GM12878 (cell line): ENCODE data around the gene LRP8. TPM values are rescaled to one million over a fixed set of nuclear protein-coding genes. Genes with fewer than 3 reads are reported as not detected.

Experiments used
- ATAC-seq: fragments of 200-7000 bp; cut with Tn5 transposase; 3 replicates; pipeline ENCODE4 v1.9.1; 2020; ENCODE audit warnings: mild to moderate bottlenecking, moderate library complexity
- BruUV-seq: library from RNA; stranded (reverse); fragments of 400-500 nt; replicated peaks from 2 replicates; lab custom pipeline; 2021; lab: Mats Ljungman, UMichigan
- CTCF ChIA-PET: fragments of 300-600 bp; sonication (Branson Sonifier 250); formaldehyde crosslinking; extraction: SDS; loops from one replicate; lab custom pipeline; 2021; ENCODE audit warnings: inconsistent platforms; lab: Yijun Ruan, JAX
- POLR2A ChIA-PET: fragments of 350-600 bp; formaldehyde crosslinking; extraction: SDS; loops from one replicate; lab custom pipeline; 2021; ENCODE audit warnings: inconsistent platforms; lab: Charles Lee
- RAD21 ChIA-PET: fragments of 300-600 bp; sonication (Branson Sonifier 250); formaldehyde crosslinking; loops from one replicate; lab custom pipeline; 2023; ENCODE audit warnings: antibody characterized with exemption; ENCODE audit not compliant: unreplicated experiment; lab: Charles Lee
- SMC1A ChIA-PET: fragments of 300-600 bp; sonication (Branson Sonifier 250); formaldehyde crosslinking; loops from one replicate; lab custom pipeline; 2023; ENCODE audit not compliant: unreplicated experiment, uncharacterized antibody; lab: Charles Lee
- DNase-seq: peaks from one replicate; pipeline ENCODE4 v3.0.0-alpha.2; 2011; ENCODE audit warnings: low read depth, low spot score
- FAIRE-seq: peaks from 3 replicates; lab custom pipeline; 2011; peaks lifted over from hg19 to GRCh38; lab: Jason Lieb, UNC
- H2AFZ ChIP-seq: 2 replicates; pipeline ENCODE4 v1.6.0; 2011; ENCODE audit warnings: low read depth, low read length, control low read depth; ENCODE audit not compliant: control insufficient read depth
- H3K27ac ChIP-seq: 2 replicates; pipeline ENCODE4 v1.5.1; 2011; ENCODE audit warnings: control low read depth; ENCODE audit not compliant: control insufficient read depth, insufficient read depth
- H3K27me3 ChIP-seq, 2 experiments: replicated peaks in 1 of 2; 2 replicates each; pipeline versions ENCODE4 v1.6.0 to v1.6.1; 2011; ENCODE audit warnings: low read length in 1 of 2; ENCODE audit not compliant: control insufficient read depth in 2 of 2, insufficient read depth in 2 of 2
- H3K36me3 ChIP-seq, 2 experiments: 2 replicates each; pipeline ENCODE4 v1.5.1; 2011; ENCODE audit warnings: low read length in 1 of 2; ENCODE audit not compliant: control insufficient read depth in 2 of 2, insufficient read depth in 2 of 2
- H3K4me1 ChIP-seq: 2 replicates; pipeline ENCODE4 v1.6.1; 2011; ENCODE audit warnings: mild to moderate bottlenecking, low read length, moderate library complexity, mixed read lengths; ENCODE audit not compliant: control insufficient read depth, insufficient read depth
- H3K4me2 ChIP-seq: 2 replicates; pipeline ENCODE4 v1.6.0; 2011; ENCODE audit warnings: control low read depth; ENCODE audit not compliant: control insufficient read depth, insufficient read depth
- H3K4me3 ChIP-seq: fragments of 200-600 bp; sonication (generic); 2 replicates; pipeline ENCODE4 v1.5.1; 2016
- H3K79me2 ChIP-seq: 2 replicates; pipeline ENCODE4 v1.6.0; 2011; ENCODE audit warnings: low read length; ENCODE audit not compliant: control insufficient read depth, insufficient read depth
- H3K9ac ChIP-seq: 2 replicates; pipeline ENCODE4 v1.8.0; 2011; ENCODE audit warnings: low read length, control low read depth, mixed read lengths; ENCODE audit not compliant: control insufficient read depth, insufficient read depth
- H3K9me3 ChIP-seq: replicated peaks from 3 replicates; pipeline ENCODE4 v1.5.1; 2011; ENCODE audit warnings: mild to moderate bottlenecking, low read length; ENCODE audit not compliant: control insufficient read depth, insufficient read depth
- H4K20me1 ChIP-seq: 2 replicates; pipeline ENCODE4 v1.6.0; 2011; ENCODE audit not compliant: control insufficient read depth, insufficient read depth
- BACH1 ChIP-seq: fragments of 450-650 bp; IDR thresholded peaks from 2 replicates; pipeline ENCODE4 v1.6.1; 2017; ENCODE audit warnings: mild to moderate bottlenecking, borderline replicate concordance
- CBFB ChIP-seq: IDR thresholded peaks from 2 replicates; pipeline ENCODE4 v1.6.1; 2016; ENCODE audit warnings: antibody characterized with exemption, low read depth
- DPF2 ChIP-seq: fragments of 450-650 bp; IDR thresholded peaks from 2 replicates; pipeline ENCODE4 v1.6.1; 2017; ENCODE audit warnings: mild to moderate bottlenecking
- ESRRA ChIP-seq: IDR thresholded peaks from 2 replicates; pipeline ENCODE4 v1.6.1; 2012; ENCODE audit warnings: mild to moderate bottlenecking, low read length, improper control_type of control experiment
- JUND ChIP-seq: IDR thresholded peaks from 2 replicates; pipeline ENCODE4 v1.6.1; 2012; ENCODE audit warnings: low read depth, mild to moderate bottlenecking, low read length, improper control_type of control experiment, moderate library complexity
- MTA2 ChIP-seq: fragments of 450-650 bp; IDR thresholded peaks from 2 replicates; pipeline ENCODE4 v1.6.1; 2016; ENCODE audit warnings: low read depth, mild to moderate bottlenecking, moderate library complexity
- MYB ChIP-seq: fragments of 150-350 bp; IDR thresholded peaks from 2 replicates; pipeline ENCODE4 v1.6.1; 2014; ENCODE audit warnings: mild to moderate bottlenecking, low read depth, low read length, borderline replicate concordance
- NFYB ChIP-seq: IDR thresholded peaks from 2 replicates; pipeline ENCODE4 v1.6.1; 2011; ENCODE audit warnings: low read depth, mild to moderate bottlenecking, low read length, improper control_type of control experiment, moderate library complexity; ENCODE audit not compliant: insufficient read depth
- NR2C2 ChIP-seq: IDR thresholded peaks from 2 replicates; pipeline ENCODE4 v1.6.1; 2011; ENCODE audit warnings: borderline replicate concordance, low read depth; ENCODE audit not compliant: control insufficient read depth, insufficient read length
- RAD21 ChIP-seq: IDR thresholded peaks from 2 replicates; pipeline ENCODE4 v1.6.1; 2011; ENCODE audit warnings: mild to moderate bottlenecking, low read depth, low read length, moderate library complexity; ENCODE audit not compliant: insufficient read depth
- SUPT20H ChIP-seq: IDR thresholded peaks from 2 replicates; pipeline ENCODE4 v1.6.1; 2011; ENCODE audit warnings: low read depth, mild to moderate bottlenecking, low read length, moderate library complexity, borderline replicate concordance; ENCODE audit not compliant: control insufficient read depth
- ZNF274 ChIP-seq: IDR thresholded peaks from one replicate; pipeline ENCODE4 v1.8.0; 2011; ENCODE audit not compliant: insufficient read length, insufficient read depth
- ZNF592 ChIP-seq: fragments of 450-650 bp; IDR thresholded peaks from 2 replicates; pipeline ENCODE4 v1.6.1; 2017; ENCODE audit warnings: mild to moderate bottlenecking, moderate library complexity
- WGBS: methylation state at CpG from one replicate; pipeline ENCODE4 v1.1.6; 2016; ENCODE audit warnings: low lambda C conversion rate; ENCODE audit not compliant: insufficient replicate concordance, insufficient coverage; ENCODE audit errors: missing lambda C conversion rate; 5-methylcytosine and 5-hydroxymethylcytosine counted together
- in situ Hi-C: fragments of 300-500 bp; cut with MboI; formaldehyde crosslinking; loops from 9 replicates; pipeline ENCODE4 v1.14.3; 2018; ENCODE audit warnings: mixed read lengths
- intact Hi-C: fragments of 100-400 bp; cut with micrococcal nuclease; formaldehyde crosslinking; loops from one replicate; pipeline ENCODE4 v1.14.2; 2022; ENCODE audit not compliant: unreplicated experiment
- polyA plus RNA-seq, 11 experiments: library from polyadenylated mRNA; depleted of rRNA in 4 of 11; unstranded in 6 of 11; stranded (reverse) in 5 of 11; fragments of >200 nt; fragmentation: Nextera tagmentation in 4 of 11; fragmentation: Illumina TruSeq in 1 of 11; extraction: Ambion mirVana in 4 of 11; extraction: Trizol in 1 of 11; gene quantifications; 1 replicate in 1 of 11; 2 replicates in 10 of 11; pipeline versions ENCODE4 v1.2.1 to v1.2.3, GENCODE V29; 2011 to 2016; ENCODE audit warnings: inconsistent platforms in 2 of 11, missing spikeins in 2 of 11, low read depth in 1 of 11
- total RNA-seq, 4 experiments: library from RNA; depleted of rRNA in 3 of 4; stranded (reverse); fragments of >200 nt in 3 of 4; fragmentation: Illumina TruSeq in 1 of 4; extraction: Trizol in 1 of 4; gene quantifications; 2 replicates each; pipeline versions ENCODE4 v1.2.1 to v1.2.3, GENCODE V29; 2013 to 2021
- TF ChIP-seq, protein P1 (sequence below): fragments of 450-650 bp; IDR thresholded peaks from 2 replicates; pipeline ENCODE4 v1.6.1; 2016; ENCODE audit warnings: mild to moderate bottlenecking

Gene LRP8
- total and polyA plus RNA-seq, 10 of the 15 experiments (the other 5 are each of a cell fraction or from before 2014, with no cell fraction given): 2.8 to 40.5 (median 22.3) TPM

GRCh38 chr1:53369034-53369750, 41.3 kb upstream of the LRP8 start:
- no peak for DNase-seq
- no peak for TF ChIP-seq DPF2
- no peak for TF ChIP-seq SUPT20H
- TF ChIP-seq, protein P1, sequence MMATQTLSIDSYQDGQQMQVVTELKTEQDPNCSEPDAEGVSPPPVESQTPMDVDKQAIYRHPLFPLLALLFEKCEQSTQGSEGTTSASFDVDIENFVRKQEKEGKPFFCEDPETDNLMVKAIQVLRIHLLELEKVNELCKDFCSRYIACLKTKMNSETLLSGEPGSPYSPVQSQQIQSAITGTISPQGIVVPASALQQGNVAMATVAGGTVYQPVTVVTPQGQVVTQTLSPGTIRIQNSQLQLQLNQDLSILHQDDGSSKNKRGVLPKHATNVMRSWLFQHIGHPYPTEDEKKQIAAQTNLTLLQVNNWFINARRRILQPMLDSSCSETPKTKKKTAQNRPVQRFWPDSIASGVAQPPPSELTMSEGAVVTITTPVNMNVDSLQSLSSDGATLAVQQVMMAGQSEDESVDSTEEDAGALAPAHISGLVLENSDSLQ: no peak
- TF ChIP-seq RAD21: no peak
- no peak for TF ChIP-seq JUND
- no peak for TF ChIP-seq BACH1
- TF ChIP-seq MYB: no peak
- no peak for TF ChIP-seq CBFB
- TF ChIP-seq ESRRA: no peak
- TF ChIP-seq MTA2: no peak
- TF ChIP-seq NR2C2: no peak
- no peak for TF ChIP-seq ZNF592
- TF ChIP-seq NFYB: no peak
- no peak for TF ChIP-seq ZNF274

More at GRCh38 chr1:53369034-53369750, 41.3 kb upstream of the LRP8 start:
- Histone ChIP-seq H3K36me3 (no peaks in the 10 kb centered on the region), H2AFZ (no peak overlapping the region), H3K4me3 (no peak overlapping the region), H3K27me3 (no peaks in the 10 kb centered on the region), H3K9me3 (no peaks in the 10 kb centered on the region), H3K4me2 (no peak overlapping the region), H4K20me1 (no peaks in the 10 kb centered on the region), H3K9ac (no peak overlapping the region), H3K79me2 (no peaks in the 10 kb centered on the region), H3K4me1 (peaks cover 8% of the 10 kb centered on the region), H3K27ac (no peak overlapping the region)
- ChIA-PET POLR2A (interaction anchor here (1.0 to 2.3 kb wide), 4 partner anchors 19 to 77 kb away, joined by 3 to 10 read pairs (median 4); no protein-coding TSS in a partner anchor), RAD21 (interaction anchor here (0.7 to 1.5 kb wide), 3 partner anchors 43 to 91 kb away, joined by 4 to 12 read pairs (median 5); no protein-coding TSS in a partner anchor), SMC1A (interaction anchor here (1.0 to 1.9 kb wide), 7 partner anchors 10 to 83 kb away, joined by 3 to 10 read pairs (median 3); no protein-coding TSS in a partner anchor), CTCF (interaction anchor here (0.9 to 3.4 kb wide), 4 partner anchors 11 to 91 kb away, joined by 3 to 20 read pairs (median 4); no protein-coding TSS in a partner anchor)
- intact Hi-C loops (no loop called here), in situ Hi-C loops (no loop called here)
- BruUV-seq: no TSS peak
- FAIRE-seq (no peak), ATAC-seq (no peak)
- 86% methylated on average over 11 of the region's 11 CpGs for WGBS
